GM12891 (cell line): ENCODE data around the gene DDX39B.
"Not testable (repeated sequence)": the region's sequence is repeated elsewhere in the genome, so short reads cannot be mapped to it uniquely, and the experiment has no call there.

Experiments used
- PAX5 ChIP-seq: IDR thresholded peaks from 2 replicates; pipeline ENCODE4 v1.6.1; 2011; ENCODE audit warnings: low read length, moderate library complexity, mild to moderate bottlenecking; ENCODE audit not compliant: insufficient read depth, severe bottlenecking
- POLR2A ChIP-seq: IDR thresholded peaks from 2 replicates; pipeline ENCODE4 v1.6.1; 2011; ENCODE audit warnings: low read depth, low read length, control low read depth
- POLR2AphosphoS5 ChIP-seq: IDR thresholded peaks from 2 replicates; pipeline ENCODE4 v1.6.1; 2011; ENCODE audit warnings: low read depth, low read length, control low read depth
- POU2F2 ChIP-seq: IDR thresholded peaks from 2 replicates; pipeline ENCODE4 v1.6.1; 2011; ENCODE audit warnings: low read depth, mild to moderate bottlenecking, control low read depth, low read length, moderate library complexity
- SPI1 ChIP-seq: IDR thresholded peaks from 2 replicates; pipeline ENCODE4 v1.6.1; 2011; ENCODE audit warnings: low read depth, low read length, control low read depth
- TAF1 ChIP-seq: IDR thresholded peaks from 2 replicates; pipeline ENCODE4 v1.6.1; 2011; ENCODE audit warnings: low read depth, low read length, control low read depth

DNA sequence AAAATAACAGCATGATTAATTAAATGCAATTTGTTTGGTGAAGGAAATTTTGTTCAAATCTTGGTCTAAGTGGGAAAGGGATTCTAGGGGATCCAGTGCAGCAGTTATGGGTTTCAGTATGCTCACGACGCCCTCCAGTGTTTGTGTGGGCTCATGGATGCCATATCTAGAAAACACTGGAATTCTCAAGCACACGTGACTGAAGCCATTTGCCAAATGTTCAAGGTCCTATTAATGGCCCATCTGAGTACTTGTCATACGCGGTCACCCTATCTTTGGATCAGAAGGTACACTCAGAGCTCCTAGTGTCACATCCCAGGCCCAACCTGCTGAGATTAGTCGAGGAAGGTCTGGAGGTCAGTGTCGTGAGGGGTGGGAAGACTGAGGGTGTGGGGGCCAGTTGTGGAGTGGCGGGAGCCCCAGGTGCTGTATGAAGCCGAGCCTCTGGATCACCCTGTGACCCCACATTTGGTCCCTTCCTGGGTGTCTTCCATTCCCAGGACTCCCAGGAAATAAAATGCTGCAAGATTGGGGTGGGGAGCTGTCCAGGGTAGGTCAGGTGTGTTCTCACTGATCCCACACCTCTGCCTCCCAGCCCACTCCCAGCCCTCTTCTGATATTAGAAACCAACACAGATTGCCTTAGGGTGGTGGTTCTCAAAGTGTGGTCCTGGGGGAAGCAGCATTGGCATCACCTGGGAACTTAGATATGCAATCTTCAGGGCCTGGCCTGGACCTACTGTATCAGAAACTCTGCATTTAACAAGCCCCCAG, 55.6 kb downstream of the DDX39B start:
- TF ChIP-seq POLR2A, SPI1, TAF1, POLR2AphosphoS5, PAX5, POU2F2: not testable (repeated sequence)
